ENCODE measurements around the gene ZNF816. TPM values are rescaled to one million over a fixed set of nuclear protein-coding genes. Genes with fewer than 3 reads are reported as not detected.
"Not testable (repeated sequence)": the region's sequence is repeated elsewhere in the genome, so short reads cannot be mapped to it uniquely, and the experiment has no call there.

Gene ZNF816
- total RNA-seq, 1 experiment from 2014 or later: 12.3 TPM

GRCh38 chr19:52945652-52946321 lies 16.9 kb downstream of the ZNF816 start:
- Histone ChIP-seq H3K27ac (no peak overlapping the region), H3K4me1 (0 out of 2 replicates have a peak, but pooled peaks cover 4% of the 10 kb centered on the region), H3K9me3 (replicated peaks) (peaks cover 14% of the 10 kb centered on the region), H3K36me3 (peaks cover 26% of the 10 kb centered on the region), H3K4me3 (no peak overlapping the region), H3K27me3 (no peaks in the 10 kb centered on the region)
- no peak for DNase-seq

GRCh38 chr19:52944703-52945493 lies 17.8 kb downstream of the ZNF816 start:
- not testable (repeated sequence) for H3K4me1 ChIP-seq; H3K27me3 ChIP-seq; H3K9me3 ChIP-seq (replicated peaks); H3K27ac ChIP-seq; H3K4me3 ChIP-seq
- H3K36me3 ChIP-seq: peaks cover 17% of the 10 kb centered on the region
- peak; percentile 31 to 45 for DNase-seq

GRCh38 chr19:52943884-52944643 lies 18.6 kb downstream of the ZNF816 start:
- Histone ChIP-seq H3K27ac (no peak overlapping the region), H3K36me3 (peaks cover 9% of the 10 kb centered on the region), H3K4me1 (0 out of 2 replicates have a peak, but pooled peaks cover 4% of the 10 kb centered on the region), H3K4me3 (no peak overlapping the region), H3K9me3 (replicated peaks) (peaks cover under 1% of the 10 kb centered on the region), H3K27me3 (no peaks in the 10 kb centered on the region)
- no peak for DNase-seq

GRCh38 chr19:52943134-52943883 lies 19.4 kb downstream of the ZNF816 start:
- DNase-seq: no peak
- H3K27me3 ChIP-seq: no peaks in the 10 kb centered on the region
- H3K9me3 ChIP-seq (replicated peaks): no peaks in the 10 kb centered on the region; the same call in 1 of the 2 replicates
- 0 out of 2 replicates have a peak, but pooled peaks cover 4% of the 10 kb centered on the region for H3K4me1 ChIP-seq
- H3K36me3 ChIP-seq: peaks cover 1% of the 10 kb centered on the region; the same call in 1 of the 2 replicates
- H3K27ac ChIP-seq: peak overlapping the region; percentile 78
- H3K4me3 ChIP-seq: peak overlapping the region; percentile 93

GRCh38 chr19:52942386-52943133 lies 20.1 kb downstream of the ZNF816 start:
- no peaks in the 10 kb centered on the region for H3K27me3 ChIP-seq
- H3K27ac ChIP-seq: peak overlapping the region; percentile 78
- no peaks in the 10 kb centered on the region; the same call in 1 of the 2 replicates for H3K9me3 ChIP-seq (replicated peaks)
- peak overlapping the region; percentile 93 for H3K4me3 ChIP-seq
- H3K36me3 ChIP-seq: no peaks in the 10 kb centered on the region; the same call in 1 of the 2 replicates
- peak; percentile 91 to 94 for DNase-seq
- H3K4me1 ChIP-seq: 0 out of 2 replicates have a peak, but pooled peaks cover 4% of the 10 kb centered on the region

GRCh38 chr19:52941941-52942385 lies 20.7 kb downstream of the ZNF816 start:
- Histone ChIP-seq H3K36me3 (no peaks in the 10 kb centered on the region; the same call in 1 of the 2 replicates), H3K4me3 (peak overlapping the region; percentile 93), H3K27me3 (no peaks in the 10 kb centered on the region), H3K4me1 (0 out of 2 replicates have a peak, but pooled peaks cover 4% of the 10 kb centered on the region), H3K27ac (peak overlapping the region; percentile 78), H3K9me3 (replicated peaks) (no peaks in the 10 kb centered on the region; the same call in 1 of the 2 replicates)
- peak; percentile 34 to 53 for DNase-seq

- not testable (repeated sequence) for H3K4me1 ChIP-seq; H3K27me3 ChIP-seq; H3K9me3 ChIP-seq (replicated peaks); DNase-seq; H3K27ac ChIP-seq; H3K36me3 ChIP-seq
- peak overlapping the region; percentile 93 for H3K4me3 ChIP-seq
Measured at GRCh38 chr19:52941523-52941922, 21.2 kb downstream of the ZNF816 start.

- not testable (repeated sequence) for H3K4me3 ChIP-seq; H3K27me3 ChIP-seq; H3K9me3 ChIP-seq (replicated peaks); H3K27ac ChIP-seq; DNase-seq; H3K4me1 ChIP-seq; H3K36me3 ChIP-seq
Measured at GRCh38 chr19:52940905-52941304, 21.8 kb downstream of the ZNF816 start.

GRCh38 chr19:52938761-52939160 lies 23.9 kb downstream of the ZNF816 start:
- Histone ChIP-seq H3K27me3 (no peaks in the 10 kb centered on the region), H3K36me3 (peaks cover 9% of the 10 kb centered on the region), H3K4me1 (no peaks in the 10 kb centered on the region), H3K4me3 (no peak overlapping the region), H3K27ac (no peak overlapping the region), H3K9me3 (replicated peaks) (0 out of 2 replicates have a peak, but pooled peaks cover 2% of the 10 kb centered on the region)
- DNase-seq: no peak

GRCh38 chr19:52936954-52937325 lies 25.7 kb downstream of the ZNF816 start:
- H3K27ac ChIP-seq: no peak overlapping the region
- no peak for DNase-seq
- 0 out of 2 replicates have a peak, but pooled peaks cover 2% of the 10 kb centered on the region for H3K9me3 ChIP-seq (replicated peaks)
- no peaks in the 10 kb centered on the region for H3K27me3 ChIP-seq
- H3K36me3 ChIP-seq: peaks cover 9% of the 10 kb centered on the region
- H3K4me3 ChIP-seq: no peak overlapping the region
- no peaks in the 10 kb centered on the region for H3K4me1 ChIP-seq

GRCh38 chr19:52936151-52936953 lies 26.3 kb downstream of the ZNF816 start:
- Histone ChIP-seq H3K27ac (no peak overlapping the region), H3K4me1 (no peaks in the 10 kb centered on the region), H3K27me3 (no peaks in the 10 kb centered on the region), H3K9me3 (replicated peaks) (0 out of 2 replicates have a peak, but pooled peaks cover 2% of the 10 kb centered on the region), H3K4me3 (no peak overlapping the region), H3K36me3 (peaks cover 9% of the 10 kb centered on the region)
- no peak for DNase-seq

GRCh38 chr19:52935434-52935833 lies 27.2 kb downstream of the ZNF816 start:
- Histone ChIP-seq H3K4me3 (no peak overlapping the region), H3K27me3 (no peaks in the 10 kb centered on the region), H3K4me1 (no peaks in the 10 kb centered on the region), H3K36me3 (peaks cover 10% of the 10 kb centered on the region), H3K9me3 (replicated peaks) (0 out of 2 replicates have a peak, but pooled peaks cover 2% of the 10 kb centered on the region), H3K27ac (no peak overlapping the region)
- DNase-seq: no peak

GRCh38 chr19:52924641-52925040 lies 38.0 kb downstream of the ZNF816 start:
- H3K9me3 ChIP-seq (replicated peaks); H3K27ac ChIP-seq; H3K27me3 ChIP-seq; DNase-seq; H3K4me3 ChIP-seq; H3K4me1 ChIP-seq: not testable (repeated sequence)
- peaks cover 20% of the 10 kb centered on the region for H3K36me3 ChIP-seq
